ENCODE data around the gene GARS1. TPM values are rescaled to one million over a fixed set of nuclear protein-coding genes. Genes with fewer than 3 reads are reported as not detected.

Gene GARS1, protein sequence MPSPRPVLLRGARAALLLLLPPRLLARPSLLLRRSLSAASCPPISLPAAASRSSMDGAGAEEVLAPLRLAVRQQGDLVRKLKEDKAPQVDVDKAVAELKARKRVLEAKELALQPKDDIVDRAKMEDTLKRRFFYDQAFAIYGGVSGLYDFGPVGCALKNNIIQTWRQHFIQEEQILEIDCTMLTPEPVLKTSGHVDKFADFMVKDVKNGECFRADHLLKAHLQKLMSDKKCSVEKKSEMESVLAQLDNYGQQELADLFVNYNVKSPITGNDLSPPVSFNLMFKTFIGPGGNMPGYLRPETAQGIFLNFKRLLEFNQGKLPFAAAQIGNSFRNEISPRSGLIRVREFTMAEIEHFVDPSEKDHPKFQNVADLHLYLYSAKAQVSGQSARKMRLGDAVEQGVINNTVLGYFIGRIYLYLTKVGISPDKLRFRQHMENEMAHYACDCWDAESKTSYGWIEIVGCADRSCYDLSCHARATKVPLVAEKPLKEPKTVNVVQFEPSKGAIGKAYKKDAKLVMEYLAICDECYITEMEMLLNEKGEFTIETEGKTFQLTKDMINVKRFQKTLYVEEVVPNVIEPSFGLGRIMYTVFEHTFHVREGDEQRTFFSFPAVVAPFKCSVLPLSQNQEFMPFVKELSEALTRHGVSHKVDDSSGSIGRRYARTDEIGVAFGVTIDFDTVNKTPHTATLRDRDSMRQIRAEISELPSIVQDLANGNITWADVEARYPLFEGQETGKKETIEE
- total RNA-seq, result 226 and 322 TPM in 2 replicates
- 669 and 712 TPM in 2 replicates for polyA plus RNA-seq
- 262 and 263 TPM in 2 replicates for polyA plus RNA-seq (2012)
- polyA minus RNA-seq (ENCODE audit: low replicate concordance), result 1,044 and 1,141 TPM in 2 replicates

- H3K4me3 ChIP-seq (replicated peaks in 1 of 4; ENCODE audit: control extremely low read depth in 1 of 4, insufficient read depth in 1 of 4, low read depth in 3 of 4, low read length in 4 of 4), result peak within 1 kb of the TSS; percentile 95 to 99 (median 97)
- no peaks in the 10 kb centered on the region for H3K9me3 ChIP-seq (ENCODE audit: control insufficient read depth, insufficient read depth, low read depth, low read length)
- peak within 1 kb of the TSS; percentile 97 for H3K27ac ChIP-seq (ENCODE audit: insufficient read depth, low read length)
- TF ChIP-seq CTCF (conservative IDR thresholded peaks at IDR 0.05 in 1 of 2, IDR thresholded peaks at IDR 0.05 in 1 of 2; ENCODE audit: low read depth in 1 of 2, low read length in 2 of 2), result no peak
- no peak for TF ChIP-seq EZH2 (IDR thresholded peaks at IDR 0.05; ENCODE audit: low read length, missing control alignments)
- H3K36me3 ChIP-seq (ENCODE audit: control insufficient read depth, insufficient read depth, low read length), result peaks cover 3% of the 10 kb centered on the region
- peaks cover 63% of the 10 kb centered on the region for H3K79me2 ChIP-seq (ENCODE audit: control insufficient read depth, insufficient read depth, low read length)
- H2AFZ ChIP-seq (ENCODE audit: low read length), result peak within 1 kb of the TSS; percentile 92
- peak within 1 kb of the TSS; percentile 99 for H3K9ac ChIP-seq (ENCODE audit: insufficient read depth, low read length)
- DNase-seq (ENCODE audit: low read depth in 2 of 2), result peak; percentile 89 to 92
- no peaks in the 10 kb centered on the region for H4K20me1 ChIP-seq (ENCODE audit: control insufficient read depth, extremely low read depth, insufficient read depth, low read length)
- H3K4me1 ChIP-seq (ENCODE audit: control insufficient read depth, extremely low read depth, insufficient read depth, low read length), result peaks cover 4% of the 10 kb centered on the region
- H3K4me2 ChIP-seq (ENCODE audit: extremely low read depth, insufficient read depth, low read length), result peak within 1 kb of the TSS; percentile 99
- H3K27me3 ChIP-seq (ENCODE audit: control insufficient read depth, insufficient read depth, low read length), result no peaks in the 10 kb centered on the region
These were observed at the start of gene GARS1 for GRCh38 chr7:30594540-30595435. Gene GARS1, plus strand, starts transcription at chr7:30594878. Its CDS starts 44 bp downstream, at chr7:30594922.

- peaks cover under 1% of the 10 kb centered on the region for H3K4me1 ChIP-seq (ENCODE audit: control insufficient read depth, extremely low read depth, insufficient read depth, low read length)
- DNase-seq (ENCODE audit: low read depth in 2 of 2), result peak; percentile 17 to 61
- H3K4me2 ChIP-seq (ENCODE audit: extremely low read depth, insufficient read depth, low read length), result no peak overlapping the region
- TF ChIP-seq CTCF (conservative IDR thresholded peaks at IDR 0.05 in 1 of 2, IDR thresholded peaks at IDR 0.05 in 1 of 2; ENCODE audit: low read depth in 1 of 2, low read length in 2 of 2), result no peak
- TF ChIP-seq EZH2 (IDR thresholded peaks at IDR 0.05; ENCODE audit: low read length, missing control alignments), result no peak
- H3K9me3 ChIP-seq (ENCODE audit: control insufficient read depth, insufficient read depth, low read depth, low read length), result no peaks in the 10 kb centered on the region
- H2AFZ ChIP-seq (ENCODE audit: low read length), result no peak overlapping the region
- no peak overlapping the region for H3K4me3 ChIP-seq (replicated peaks in 1 of 4; ENCODE audit: control extremely low read depth in 1 of 4, insufficient read depth in 1 of 4, low read depth in 3 of 4, low read length in 4 of 4)
- H3K79me2 ChIP-seq (ENCODE audit: control insufficient read depth, insufficient read depth, low read length), result no peaks in the 10 kb centered on the region
- no peak overlapping the region for H3K27ac ChIP-seq (ENCODE audit: insufficient read depth, low read length)
- H4K20me1 ChIP-seq (ENCODE audit: control insufficient read depth, extremely low read depth, insufficient read depth, low read length), result no peaks in the 10 kb centered on the region
- no peaks in the 10 kb centered on the region for H3K36me3 ChIP-seq (ENCODE audit: control insufficient read depth, insufficient read depth, low read length)
- no peaks in the 10 kb centered on the region for H3K27me3 ChIP-seq (ENCODE audit: control insufficient read depth, insufficient read depth, low read length)
- H3K9ac ChIP-seq (ENCODE audit: insufficient read depth, low read length), result no peak overlapping the region
These were observed 48.7 kb upstream of the GARS1 start for GRCh38 chr7:30545791-30546555.

Measured in fibroblast of lung (primary cell).